GM18517 (cell line): ENCODE data around the gene NUDT16.
A peak's percentile ranks its signal among the peaks of the same experiment; 100 is the strongest.
"Not testable (repeated sequence)": the region's sequence is repeated elsewhere in the genome, so short reads cannot be mapped to it uniquely, and the experiment has no call there.

Source experiments
- ATAC-seq: cut with Tn5 transposase; IDR thresholded peaks from one replicate; pipeline ENCODE4 v1.9.1; 2021; ENCODE audit warnings: mild to moderate bottlenecking, moderate library complexity; ENCODE audit not compliant: unreplicated experiment

NUDT16 gene

GRCh38 chr3:131381445-131382291 lies at the start of gene NUDT16:
Gene NUDT16, plus strand, starts transcription at chr3:131381774. Its CDS starts 31 bp downstream, at chr3:131381805.
- ATAC-seq: peak; percentile 96

GRCh38 chr3:131338948-131339640 lies 42.5 kb upstream of the NUDT16 start:
- ATAC-seq: no peak

- no peak for ATAC-seq
Measured at GRCh38 chr3:131341761-131342160, 39.8 kb upstream of the NUDT16 start.

- no peak for ATAC-seq
Measured at GRCh38 chr3:131348911-131349310, 32.7 kb upstream of the NUDT16 start.

- no peak for ATAC-seq
Measured at GRCh38 chr3:131349454-131349853, 32.1 kb upstream of the NUDT16 start.

- no peak for ATAC-seq
Measured at GRCh38 chr3:131349946-131350347, 31.6 kb upstream of the NUDT16 start.

- no peak for ATAC-seq
Measured at GRCh38 chr3:131350506-131350905, 31.1 kb upstream of the NUDT16 start.

- ATAC-seq: no peak
Measured at GRCh38 chr3:131353016-131353877, 28.3 kb upstream of the NUDT16 start.

- ATAC-seq: no peak
Measured at GRCh38 chr3:131353986-131354385, 27.6 kb upstream of the NUDT16 start.

GRCh38 chr3:131356006-131356595 lies 25.5 kb upstream of the NUDT16 start:
- ATAC-seq: no peak

- ATAC-seq: no peak
Measured at GRCh38 chr3:131357275-131357674, 24.3 kb upstream of the NUDT16 start.

GRCh38 chr3:131360191-131360755 lies 21.3 kb upstream of the NUDT16 start:
- ATAC-seq: no peak

- ATAC-seq: not testable (repeated sequence)
Measured at GRCh38 chr3:131361066-131361463, 20.5 kb upstream of the NUDT16 start.

- ATAC-seq: peak; percentile 95
Measured at GRCh38 chr3:131361464-131362421, 19.8 kb upstream of the NUDT16 start.

- ATAC-seq: no peak
Measured at GRCh38 chr3:131363275-131363674, 18.3 kb upstream of the NUDT16 start.

GRCh38 chr3:131370935-131371687 lies 10.5 kb upstream of the NUDT16 start:
- ATAC-seq: no peak

GRCh38 chr3:131371688-131372066 lies 9.9 kb upstream of the NUDT16 start:
- no peak for ATAC-seq

GRCh38 chr3:131374741-131375140 lies 6.8 kb upstream of the NUDT16 start:
- ATAC-seq: no peak
